HepG2 (cell line): Measurements from ENCODE around the gene STC2. TPM values are rescaled to one million over a fixed set of nuclear protein-coding genes. Genes with fewer than 3 reads are reported as not detected.

Source experiments
- ATAC-seq: fragments of 200-7000 bp; cut with Tn5 transposase; 3 replicates; pipeline ENCODE4 v1.9.1; 2020; ENCODE audit warnings: mild to moderate bottlenecking, moderate library complexity
- BruUV-seq: library from RNA; stranded (reverse); fragments of 400-500 nt; replicated peaks from 2 replicates; lab custom pipeline; 2021; lab: Mats Ljungman, UMichigan
- CTCF ChIA-PET: fragments of 300-600 bp; formaldehyde crosslinking; extraction: SDS; loops from one replicate; lab custom pipeline; 2021; ENCODE audit warnings: low total read pairs, inconsistent platforms, low intra/inter-chr PET ratio; lab: Yijun Ruan, JAX
- POLR2A ChIA-PET: fragments of 350-600 bp; sonication (Branson Sonifier 250); formaldehyde crosslinking; loops from one replicate; lab custom pipeline; 2020; ENCODE audit warnings: antibody characterized with exemption, inconsistent platforms; lab: Yijun Ruan, JAX
- DNase-seq: peaks from one replicate; pipeline ENCODE4 v3.0.0-alpha.2; 2015; ENCODE audit warnings: low spot score
- FAIRE-seq: peaks from 3 replicates; lab custom pipeline; 2011; peaks lifted over from hg19 to GRCh38; lab: Jason Lieb, UNC
- H2AFZ ChIP-seq: one replicate; pipeline ENCODE4 v1.6.1; 2011; ENCODE audit warnings: low read length, inconsistent platforms
- H3K27ac ChIP-seq: fragments of 300-600 bp; 3 replicates; pipeline ENCODE4 v1.8.0; 2011; ENCODE audit warnings: mixed run types, mild to moderate bottlenecking, mixed read lengths, low read length, inconsistent platforms; ENCODE audit not compliant: insufficient read depth; ENCODE audit errors: extremely low read length
- H3K27me3 ChIP-seq, 2 experiments: fragments of 200-600 bp in 1 of 2; 2 replicates in 1 of 2; 3 replicates in 1 of 2; pipeline versions ENCODE4 v1.6.0 to v1.8.0; 2011; ENCODE audit warnings: low read length in 2 of 2, mild to moderate bottlenecking in 2 of 2, moderate library complexity in 2 of 2, inconsistent platforms in 1 of 2; ENCODE audit not compliant: insufficient read depth in 2 of 2, control insufficient read depth in 1 of 2
- H3K36me3 ChIP-seq, 2 experiments: fragments of 200-600 bp in 1 of 2; replicated peaks in 1 of 2; 2 replicates in 1 of 2; 3 replicates in 1 of 2; pipeline versions ENCODE4 v1.5.1 to v1.8.0; 2011; ENCODE audit warnings: low read length in 2 of 2, inconsistent platforms in 1 of 2; ENCODE audit not compliant: insufficient read depth in 2 of 2, control insufficient read depth in 1 of 2
- H3K4me1 ChIP-seq: 2 replicates; pipeline ENCODE4 v1.5.1; 2012; ENCODE audit warnings: low read length, inconsistent platforms; ENCODE audit not compliant: insufficient read depth
- H3K4me2 ChIP-seq: 2 replicates; pipeline ENCODE4 v1.6.0; 2011; ENCODE audit warnings: low read depth, low read length, inconsistent platforms
- H3K4me3 ChIP-seq, 3 experiments: fragments of 200-600 bp in 1 of 3; sonication (generic), shearing (Covaris generic) in 1 of 3; replicated peaks in 1 of 3; 2 replicates each; pipeline ENCODE4 v1.5.1; 2011 to 2016; ENCODE audit warnings: low read length in 3 of 3, inconsistent platforms in 2 of 3, low read depth in 2 of 3, mild to moderate bottlenecking in 2 of 3, control low read depth in 1 of 3, mixed read lengths in 1 of 3; ENCODE audit not compliant: insufficient read depth in 1 of 3
- H3K79me2 ChIP-seq: one replicate; pipeline ENCODE4 v1.6.1; 2011; ENCODE audit warnings: low read length, inconsistent platforms; ENCODE audit not compliant: insufficient read depth
- H3K9ac ChIP-seq: 2 replicates; pipeline ENCODE4 v1.6.0; 2011; ENCODE audit warnings: mild to moderate bottlenecking, low read depth, low read length, inconsistent platforms; ENCODE audit not compliant: insufficient read depth
- H3K9me3 ChIP-seq: 2 replicates; pipeline ENCODE4 v1.5.1; 2012; ENCODE audit warnings: mild to moderate bottlenecking, low read length
- H4K20me1 ChIP-seq: 2 replicates; pipeline ENCODE4 v1.6.0; 2011; ENCODE audit warnings: inconsistent platforms, mild to moderate bottlenecking, low read length, moderate library complexity; ENCODE audit not compliant: insufficient read depth
- ATM ChIP-seq: fragments of 450-650 bp; IDR thresholded peaks from 2 replicates; pipeline ENCODE4 v1.7.1; 2017; ENCODE audit warnings: mild to moderate bottlenecking, borderline replicate concordance
- ELF3 ChIP-seq: IDR thresholded peaks from 2 replicates; pipeline ENCODE4 v1.6.1; 2016; ENCODE audit warnings: missing genetic modification reagents, missing compliant biosample characterization
- MEF2D ChIP-seq: sonication (generic); formaldehyde crosslinking; IDR thresholded peaks from 2 replicates; pipeline ENCODE4 v1.5.1; 2020; ENCODE audit warnings: mild to moderate bottlenecking, missing genetic modification reagents
- POLR2G ChIP-seq: fragments of 200-400 bp; formaldehyde crosslinking; IDR thresholded peaks from 2 replicates; pipeline ENCODE4 v1.6.1; 2018; ENCODE audit warnings: mild to moderate bottlenecking, low read depth, low read length, moderate library complexity
- SSRP1 ChIP-seq: IDR thresholded peaks from 2 replicates; pipeline ENCODE4 v1.6.1; 2016; ENCODE audit warnings: control low read depth
- ZBTB21 ChIP-seq: sonication (generic); formaldehyde crosslinking; IDR thresholded peaks from 2 replicates; pipeline ENCODE4 v1.4.0; 2020; ENCODE audit warnings: missing genetic modification reagents
- ZFP62 ChIP-seq: sonication (generic); formaldehyde crosslinking; IDR thresholded peaks from 2 replicates; pipeline ENCODE4 v1.4.0; 2020; ENCODE audit warnings: missing genetic modification reagents
- ZFP90 ChIP-seq: sonication (generic); formaldehyde crosslinking; IDR thresholded peaks from 2 replicates; pipeline ENCODE4 v1.8.0; 2022; ENCODE audit warnings: missing genetic modification reagents, mild to moderate bottlenecking, inconsistent platforms, borderline replicate concordance
- ZSCAN31 ChIP-seq: sonication (generic); formaldehyde crosslinking; IDR thresholded peaks from 2 replicates; pipeline ENCODE4 v1.5.0; 2020; ENCODE audit warnings: low read depth, mild to moderate bottlenecking, missing genetic modification reagents
- WGBS: methylation state at CpG from one replicate; pipeline ENCODE4 v1.1.6; 2017; ENCODE audit warnings: low lambda C conversion rate; 5-methylcytosine and 5-hydroxymethylcytosine counted together
- in situ Hi-C: cut with HindIII; loops from 2 replicates; pipeline ENCODE4 v1.10.0; 2017; ENCODE audit warnings: low pct_unique_long_range_greater_than_20kb; ENCODE audit not compliant: extremely low pct_ligation_motif_present
- intact Hi-C: fragments of 100-400 bp; cut with micrococcal nuclease; formaldehyde crosslinking; loops from one replicate; pipeline ENCODE4 v1.10.0; 2022; ENCODE audit not compliant: unreplicated experiment
- polyA plus RNA-seq, 8 experiments: library from polyadenylated mRNA; depleted of rRNA in 3 of 8; stranded (reverse) in 7 of 8; unstranded in 1 of 8; fragments of >200 nt; fragmentation: Illumina TruSeq in 4 of 8; extraction: Trizol in 4 of 8; gene quantifications; 2 replicates each; pipeline versions ENCODE4 v1.2.1 to v1.2.3, GENCODE V29; 2011 to 2016; ENCODE audit warnings: low read depth in 4 of 8, missing spikeins in 1 of 8, mixed read lengths in 1 of 8; ENCODE audit not compliant: insufficient read depth in 1 of 8
- total RNA-seq, 5 experiments: library from RNA; depleted of rRNA; stranded (reverse); fragments of >200 nt; fragmentation: Illumina TruSeq; extraction: Trizol; gene quantifications; 2 replicates each; pipeline ENCODE4 v1.2.3, GENCODE V29; 2016; ENCODE audit warnings: low read depth in 1 of 5
- TF ChIP-seq, protein P1 (sequence below): sonication (generic); formaldehyde crosslinking; IDR thresholded peaks from 2 replicates; pipeline ENCODE4 v1.5.0; 2020; ENCODE audit warnings: missing genetic modification reagents, mild to moderate bottlenecking, borderline replicate concordance

STC2 gene
- total and polyA plus RNA-seq, 2 of the 13 experiments (the other 11 are each of a cell fraction or from before 2014, with no cell fraction given), result 27.1 to 69.2 TPM

DNA sequence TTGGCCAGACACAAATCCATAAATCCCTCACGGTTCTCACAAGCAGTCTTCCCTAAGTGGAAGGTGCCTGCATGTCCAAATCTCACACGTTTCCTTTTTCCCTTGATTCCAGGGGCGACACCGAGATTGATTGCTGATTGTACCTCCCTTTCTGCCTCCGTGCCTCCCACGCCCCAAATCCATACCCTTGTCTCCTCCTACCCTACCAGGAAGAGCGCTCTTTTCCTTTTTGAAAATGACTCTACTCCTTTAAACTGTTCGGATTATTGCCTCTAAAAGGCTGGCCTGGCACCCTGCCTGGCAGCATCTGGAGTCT is 4.5 kb downstream of the STC2 start:
- H3K9ac ChIP-seq, result no peak overlapping the region
- whole genome bisulfite sequencing, result 97% methylated on average over 8 of the region's 8 CpGs
- peaks cover 55% of the 10 kb centered on the region for H3K79me2 ChIP-seq
- FAIRE-seq, result no peak
- H4K20me1 ChIP-seq, result peaks cover 59% of the 10 kb centered on the region
- no peak overlapping the region for H2AFZ ChIP-seq
- ATAC-seq, result no peak
- peaks cover 60% of the 10 kb centered on the region for H3K4me1 ChIP-seq
- in situ Hi-C loops (no loop called here), intact Hi-C loops (no loop called here)
- peaks cover 44 to 72% of the 10 kb centered on the region in 2 experiments for H3K36me3 ChIP-seq
- no TSS peak for BruUV-seq
- POLR2A ChIA-PET, result no interaction called here
- no peak overlapping the region for H3K4me3 ChIP-seq
- no peak for TF ChIP-seq ATM
- TF ChIP-seq ZSCAN31, result no peak
- TF ChIP-seq SSRP1 (CRISPR knock-in tag), result 0 out of 2 replicates have a peak, but pooled peaks have one; percentile 47
- TF ChIP-seq MEF2D (CRISPR knock-in tag), result no peak
- no peak for TF ChIP-seq ZFP62 (CRISPR knock-in tag)
- TF ChIP-seq ELF3 (CRISPR knock-in tag), result no peak
- TF ChIP-seq, protein P1, sequence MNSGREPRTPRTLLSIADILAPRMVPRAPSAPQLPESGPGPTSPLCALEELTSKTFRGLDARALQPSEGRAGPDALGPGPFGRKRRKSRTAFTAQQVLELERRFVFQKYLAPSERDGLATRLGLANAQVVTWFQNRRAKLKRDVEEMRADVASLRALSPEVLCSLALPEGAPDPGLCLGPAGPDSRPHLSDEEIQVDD (CRISPR knock-in tag), result no peak
- TF ChIP-seq ZFP90 (CRISPR knock-in tag), result no peak
- no peak for TF ChIP-seq ZBTB21 (CRISPR knock-in tag)
- TF ChIP-seq POLR2G, result peak; percentile 24; the same call in 1 of the 2 replicates
- TF ChIP-seq, all 625 proteins: peak for 2
- DNase-seq, result no peak
- CTCF ChIA-PET, result no interaction called here
- no peaks in the 10 kb centered on the region for H3K9me3 ChIP-seq
- H3K27ac ChIP-seq, result no peak overlapping the region
- H3K27me3 ChIP-seq, result no peaks in the 10 kb centered on the region; a peak in 1 of 5 replicates
- no peak overlapping the region for H3K4me2 ChIP-seq
